ENCODE measurements around the gene OR6M1. TPM values are rescaled to one million over a fixed set of nuclear protein-coding genes. Genes with fewer than 3 reads are reported as not detected.

Gene OR6M1, protein sequence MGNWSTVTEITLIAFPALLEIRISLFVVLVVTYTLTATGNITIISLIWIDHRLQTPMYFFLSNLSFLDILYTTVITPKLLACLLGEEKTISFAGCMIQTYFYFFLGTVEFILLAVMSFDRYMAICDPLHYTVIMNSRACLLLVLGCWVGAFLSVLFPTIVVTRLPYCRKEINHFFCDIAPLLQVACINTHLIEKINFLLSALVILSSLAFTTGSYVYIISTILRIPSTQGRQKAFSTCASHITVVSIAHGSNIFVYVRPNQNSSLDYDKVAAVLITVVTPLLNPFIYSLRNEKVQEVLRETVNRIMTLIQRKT
- total RNA-seq: 1.6 TPM in 1 of 2 replicates, not detected in the other

DNA sequence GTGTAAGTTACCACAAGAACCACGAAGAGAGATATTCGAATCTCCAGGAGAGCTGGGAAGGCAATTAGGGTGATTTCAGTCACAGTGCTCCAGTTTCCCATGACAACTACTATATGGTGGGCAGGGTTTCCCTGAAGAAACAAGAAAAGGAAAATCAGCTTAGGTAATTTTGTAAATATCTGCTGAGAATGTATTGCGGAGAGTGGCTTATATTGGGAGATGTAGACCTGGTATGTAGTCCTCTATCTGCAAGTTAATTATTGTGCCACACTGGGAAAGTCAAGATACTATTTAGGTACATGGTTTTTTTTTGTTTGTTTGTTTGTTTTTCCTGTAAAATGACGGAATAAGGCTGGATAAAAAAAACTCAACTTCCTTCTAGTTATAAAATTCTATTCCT lies at the start of gene OR6M1:
TSS of gene OR6M1 (minus strand) at position 101 of the 400 bp plus-strand sequence. CDS start at position 101, 0 bp downstream.

Other genes starting within 250 kb of the OR6M1 start
- gene SCN3B, start 151.7 kb downstream of the OR6M1 start, total RNA-seq: under 0.01 and 0.34 TPM in 2 replicates
- 3.1 and 8.3 TPM in 2 replicates for gene ZNF202, start 64.7 kb downstream of the OR6M1 start, total RNA-seq
- not detected in 2 replicates for gene OR6X1, start 51.8 kb downstream of the OR6M1 start, total RNA-seq
- gene TMEM225, start 79.3 kb upstream of the OR6M1 start, total RNA-seq: not detected in 2 replicates
- gene OR8D4, start 95.8 kb upstream of the OR6M1 start, total RNA-seq: not detected in 2 replicates
- gene OR4D5, start 133.3 kb upstream of the OR6M1 start, total RNA-seq: not detected in 2 replicates
- not detected in 2 replicates for gene OR6T1, start 137.5 kb upstream of the OR6M1 start, total RNA-seq
- not detected in 2 replicates for gene OR10S1, start 171.4 kb upstream of the OR6M1 start, total RNA-seq
- not detected in 2 replicates for gene OR10G6, start 188.8 kb upstream of the OR6M1 start, total RNA-seq
- not detected in 2 replicates for gene OR10G4, start 206.6 kb upstream of the OR6M1 start, total RNA-seq
- not detected in 2 replicates for gene OR10G9, start 216.7 kb upstream of the OR6M1 start, total RNA-seq
- not detected in 2 replicates for gene OR10G8, start 220.4 kb upstream of the OR6M1 start, total RNA-seq
- gene OR10G7, start 235.0 kb upstream of the OR6M1 start, total RNA-seq: not detected in 2 replicates